CD4-positive, alpha-beta T cell treated with Interleukin-10 for 1 hour (primary cell): ENCODE measurements around the gene PPP3CA.

ENCODE experiments used
- DNase-seq: peaks from one replicate; pipeline ENCODE4 v3.0.0-alpha.2; 2020

PPP3CA gene

DNA sequence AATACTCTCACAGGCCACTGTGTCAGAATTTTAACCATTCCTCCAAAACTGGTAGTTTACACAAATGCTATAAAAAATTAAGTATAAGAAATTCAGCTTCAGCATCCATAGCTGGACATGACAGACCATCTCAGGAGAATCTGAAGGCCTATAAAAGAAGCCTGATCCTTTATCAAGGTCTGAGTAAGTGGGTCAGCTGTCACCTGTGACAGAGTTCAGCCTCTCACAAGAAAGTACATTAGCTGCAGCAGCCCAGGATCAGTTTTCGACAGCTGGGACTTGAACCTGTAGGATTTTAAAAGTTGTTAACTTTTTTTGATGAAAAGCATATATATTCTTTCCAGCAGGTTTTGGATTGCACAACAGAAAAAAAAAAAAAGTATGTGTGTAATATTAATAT lies 60.7 kb downstream of the PPP3CA start:
- no peak for DNase-seq

DNA sequence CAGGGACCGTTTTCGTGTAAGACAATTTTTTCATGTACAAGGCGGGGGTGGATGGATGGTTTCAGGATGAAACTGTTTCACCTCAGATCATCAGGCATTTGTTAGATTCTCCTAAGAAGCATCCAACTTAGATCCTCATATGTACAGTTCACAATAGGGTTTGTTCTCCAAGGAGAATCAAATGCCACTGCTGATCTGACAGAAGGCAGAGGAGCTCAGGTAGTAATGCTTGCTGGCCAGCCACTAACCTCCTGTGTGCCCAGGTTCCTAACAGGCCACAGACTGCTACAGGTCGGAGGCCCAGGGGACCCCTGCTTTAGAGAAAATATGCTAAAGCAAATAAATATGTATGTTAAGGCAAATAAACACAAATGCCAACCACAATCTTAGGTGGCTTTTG lies 61.3 kb downstream of the PPP3CA start:
- DNase-seq, result no peak

DNA sequence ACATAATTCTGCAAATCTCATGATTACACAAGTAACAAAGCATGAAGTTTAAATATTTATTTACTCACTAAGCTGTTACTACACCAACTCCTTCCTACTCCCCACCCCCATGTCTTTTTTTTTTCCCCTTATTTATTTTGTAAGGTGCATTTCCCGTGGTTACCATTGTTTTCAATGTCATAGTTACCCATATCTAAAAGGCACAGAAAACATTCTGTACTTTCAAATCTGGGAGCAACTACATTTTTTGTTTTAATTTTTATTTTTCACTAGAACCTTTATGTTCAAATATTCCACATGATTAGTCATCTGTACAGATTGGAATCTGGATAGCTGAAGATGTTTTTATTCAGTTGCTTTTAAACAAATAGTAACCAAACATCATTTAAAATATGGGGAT lies 62.8 kb downstream of the PPP3CA start:
- peak; percentile 24 for DNase-seq

DNA sequence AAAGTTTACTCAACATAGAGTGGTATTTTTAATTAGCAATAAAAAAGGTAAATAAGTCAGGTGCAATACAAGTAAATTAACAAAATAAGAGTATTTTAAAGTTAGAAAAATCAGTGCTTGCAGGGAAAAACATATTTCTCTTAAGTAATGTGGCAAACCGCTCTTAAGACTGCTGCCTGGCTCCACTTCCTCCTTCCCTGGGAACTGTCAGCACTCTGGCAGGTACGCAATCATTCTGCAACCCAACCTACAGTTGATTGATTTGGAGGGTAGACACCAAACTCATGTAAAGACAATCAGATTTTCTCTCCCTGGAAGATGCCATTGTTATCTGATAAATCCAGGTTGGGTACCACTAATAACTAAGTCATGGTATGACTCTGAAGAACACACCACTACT lies 63.9 kb downstream of the PPP3CA start:
- DNase-seq, result no peak

DNA sequence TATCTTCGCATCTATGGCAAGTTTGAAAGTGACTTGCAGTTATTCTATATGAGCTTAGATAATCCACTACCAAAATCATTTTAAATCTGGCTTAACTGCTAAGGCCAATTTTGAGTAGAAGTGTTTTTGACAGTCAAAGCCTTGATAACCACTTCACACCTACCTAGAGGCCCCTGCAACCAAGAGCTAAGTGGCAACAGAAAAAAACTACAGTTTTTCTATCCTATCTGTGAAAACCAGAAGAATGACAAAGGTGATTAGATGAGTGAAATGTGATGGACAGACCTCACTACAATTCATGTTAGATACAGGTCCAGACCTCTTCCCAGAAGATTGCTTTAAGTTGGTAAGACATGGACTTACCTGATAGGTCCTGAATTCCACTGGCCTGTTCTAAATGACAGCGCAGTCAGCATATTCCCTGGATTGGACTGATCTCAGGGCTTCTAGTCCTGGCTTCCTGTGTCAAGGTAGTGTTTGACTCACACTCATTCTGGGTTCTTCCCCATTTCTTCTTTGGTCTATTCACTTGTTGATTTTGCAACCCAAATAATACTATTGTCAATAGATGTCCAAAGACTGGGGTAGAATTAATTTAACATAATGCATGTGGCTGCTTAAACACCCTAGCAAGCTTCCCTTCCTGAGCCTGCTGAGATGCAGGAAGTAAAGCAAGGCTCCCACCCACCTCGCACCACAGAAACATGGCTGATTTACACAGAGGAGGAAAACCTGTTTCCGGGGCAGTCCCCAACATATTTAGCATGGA lies 65.1 kb downstream of the PPP3CA start:
- peak; percentile 24 for DNase-seq

DNA sequence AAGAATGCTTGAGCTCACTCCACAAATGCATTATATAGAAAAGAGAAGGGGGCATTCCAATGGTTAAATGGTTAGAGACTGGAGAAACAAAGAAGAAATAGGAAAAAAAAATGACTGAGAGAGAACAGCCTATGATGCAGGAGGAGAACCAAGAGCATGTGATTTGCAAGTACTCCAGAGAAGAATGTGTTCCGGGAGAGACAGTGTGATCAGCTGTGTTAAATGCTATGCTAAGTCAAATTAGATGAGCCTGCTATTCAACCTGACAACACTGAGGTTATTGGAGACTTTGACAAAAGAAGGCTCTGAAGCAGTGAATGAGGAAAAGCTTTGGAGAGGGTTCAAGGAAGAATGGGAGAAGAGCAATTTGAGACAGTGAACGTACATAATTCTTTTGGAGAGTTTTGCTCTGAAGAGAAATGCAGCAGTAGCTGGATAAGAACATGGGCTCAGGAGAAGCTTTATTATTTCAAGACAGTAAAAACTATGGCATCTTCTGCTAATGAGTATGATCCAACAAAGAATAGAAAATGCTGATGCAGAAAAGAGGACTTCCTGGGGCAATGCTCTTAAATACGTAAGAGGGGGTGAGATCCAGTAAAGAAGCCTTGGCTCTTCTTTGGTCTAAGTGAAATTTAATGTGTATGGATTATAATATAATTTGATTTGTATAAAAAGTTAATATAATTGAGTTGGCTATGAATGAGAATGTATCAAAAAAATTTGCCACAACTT lies 66.3 kb downstream of the PPP3CA start:
- DNase-seq, result no peak

DNA sequence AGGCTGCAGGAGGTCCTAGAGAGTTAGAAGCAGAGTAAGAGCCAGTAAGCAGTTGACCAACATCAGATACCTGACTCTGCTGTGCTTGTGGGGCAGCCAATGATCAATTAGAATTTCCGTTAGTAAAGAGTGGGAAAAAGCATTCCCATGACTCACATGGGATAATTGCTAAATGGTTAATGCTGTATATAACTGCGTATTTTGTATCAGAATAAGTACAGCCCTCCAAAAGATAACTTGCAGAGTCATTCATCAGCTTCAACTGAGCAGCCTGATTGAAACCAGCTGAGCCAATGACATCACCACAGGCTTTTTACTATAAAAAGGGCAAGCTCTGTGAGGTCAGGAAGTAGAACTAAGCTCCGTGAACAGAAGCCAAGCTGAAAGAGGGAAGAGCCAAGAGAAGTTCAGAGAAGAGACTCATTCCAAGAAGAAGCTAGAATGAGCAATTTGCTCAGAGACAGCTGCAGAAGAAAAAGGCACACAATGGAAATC lies 67.9 kb downstream of the PPP3CA start:
- no peak for DNase-seq

DNA sequence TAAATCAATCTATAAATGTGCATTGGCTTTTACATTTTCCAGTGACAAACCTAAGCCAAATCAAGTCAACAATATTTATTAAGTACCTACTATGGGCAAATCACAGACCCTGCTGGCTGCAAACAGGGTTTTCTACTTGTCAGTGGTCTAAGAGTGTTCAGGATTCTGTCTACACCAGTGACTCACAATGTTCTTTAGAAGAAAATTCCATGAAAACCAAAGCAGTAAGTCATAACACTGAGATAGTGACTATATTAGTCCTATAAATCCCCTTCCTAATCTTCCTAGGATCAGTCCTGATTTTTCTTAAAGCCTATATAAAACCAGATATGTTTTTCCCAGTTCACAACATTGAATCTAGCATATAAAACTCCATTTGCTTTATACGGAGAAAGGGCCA lies 69.7 kb downstream of the PPP3CA start:
- no peak for DNase-seq

DNA sequence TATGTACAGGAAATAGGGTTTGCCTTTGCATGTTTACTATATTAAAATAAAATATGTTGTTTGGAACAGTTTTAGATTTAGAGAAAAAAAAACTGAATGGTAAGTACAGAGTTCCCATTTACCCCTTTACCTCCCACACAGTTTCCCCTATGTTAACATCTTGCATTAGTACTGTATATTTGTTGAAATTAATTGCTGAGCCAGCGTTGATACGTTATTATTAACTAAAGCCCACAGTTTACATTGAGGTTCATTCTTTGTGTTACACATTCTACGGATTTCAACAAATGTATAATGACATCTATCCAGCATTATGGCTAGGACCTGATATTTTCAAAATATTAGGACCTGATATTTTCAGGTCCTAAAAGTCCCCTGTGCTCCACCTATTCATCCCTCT lies 70.7 kb downstream of the PPP3CA start:
- no peak for DNase-seq

DNA sequence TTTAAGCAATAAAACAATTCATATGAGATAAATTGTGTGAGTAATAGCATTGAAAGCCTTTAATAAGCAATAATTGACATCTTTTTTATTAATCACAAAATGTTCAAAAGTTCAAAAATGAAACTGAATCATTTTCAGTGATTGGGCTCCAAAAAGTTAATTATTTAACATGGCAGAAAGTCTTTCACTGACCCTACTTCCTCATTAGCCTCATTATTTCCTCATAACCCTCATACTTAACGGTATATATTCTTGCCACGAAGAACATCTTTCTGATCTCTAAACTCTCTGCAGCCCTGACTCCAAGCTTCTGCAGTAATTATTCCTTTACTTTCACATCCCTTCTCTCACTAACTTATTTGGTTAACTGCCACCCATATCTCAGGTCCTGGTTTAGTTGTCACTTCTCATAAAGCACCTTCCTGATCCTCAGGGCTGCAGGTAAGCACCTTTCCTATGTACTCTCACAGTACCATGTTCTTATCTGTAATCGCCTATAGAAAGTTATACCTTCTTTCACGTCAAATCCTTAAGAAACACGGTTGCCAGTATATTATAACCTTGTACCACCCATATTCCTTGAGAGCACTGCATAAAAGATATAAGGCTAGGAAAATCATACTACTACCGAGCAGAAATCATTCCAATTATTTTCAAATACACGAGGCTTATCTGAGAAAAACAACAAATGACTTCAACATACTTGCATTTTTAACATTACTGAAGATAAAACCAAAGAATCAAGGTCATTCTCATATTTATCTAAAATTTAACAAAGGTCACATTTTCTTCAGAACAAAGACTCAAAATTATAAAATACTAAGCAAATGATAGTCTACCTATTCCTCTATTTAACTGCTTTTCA lies 72.2 kb downstream of the PPP3CA start:
- DNase-seq, result no peak

DNA sequence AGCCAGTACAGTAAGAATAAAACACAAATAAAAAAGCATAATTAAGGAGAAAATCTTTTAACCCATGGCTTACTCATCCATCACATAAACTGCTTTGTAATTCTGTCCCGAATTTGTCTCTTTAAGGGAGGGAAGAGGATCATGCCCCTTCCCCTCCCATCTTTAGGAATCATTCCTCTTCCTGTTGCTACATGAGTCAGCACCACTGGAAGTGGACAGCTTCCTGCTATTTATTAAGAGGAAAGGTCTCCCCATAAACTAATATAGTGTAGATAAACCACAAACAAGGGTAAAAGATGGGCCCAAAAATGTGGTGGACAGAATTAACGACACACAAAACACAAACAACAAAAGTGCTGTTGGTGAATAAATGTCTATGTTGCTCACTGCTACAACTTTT lies 75.8 kb downstream of the PPP3CA start:
- DNase-seq, result no peak

DNA sequence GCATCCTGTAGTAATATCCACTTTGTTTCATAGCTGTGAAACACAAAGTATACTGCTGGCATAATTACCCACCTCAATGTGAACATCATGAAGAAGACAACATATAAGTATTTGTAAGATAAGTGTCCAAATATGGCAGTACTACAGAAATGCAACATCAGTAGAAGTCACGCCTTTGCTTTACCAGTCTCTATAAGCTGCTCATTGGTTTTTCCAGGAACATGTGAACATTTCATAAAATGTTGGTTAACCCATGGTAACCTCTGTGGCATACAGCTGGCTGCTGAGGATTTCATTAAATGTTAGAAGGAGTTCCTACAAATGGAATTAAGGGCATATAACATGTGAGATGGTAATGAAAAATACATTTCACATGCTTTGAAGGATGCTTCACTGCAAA lies 77.6 kb downstream of the PPP3CA start:
- DNase-seq, result no peak

DNA sequence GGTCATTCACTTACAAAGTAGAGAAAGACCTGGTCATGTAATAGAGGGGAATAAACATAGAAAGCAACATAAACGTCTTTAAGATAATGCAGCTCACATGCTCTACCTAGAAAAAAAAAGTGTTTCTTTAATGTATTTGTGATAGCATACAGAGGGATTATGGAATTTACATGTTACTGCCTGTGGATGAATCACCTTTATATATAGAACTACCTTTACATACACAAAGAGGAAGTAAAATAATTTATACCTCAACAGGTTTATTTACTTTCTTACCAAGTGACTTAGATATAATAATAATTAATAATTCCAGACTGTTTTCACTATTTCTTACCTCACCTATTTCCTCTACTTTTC lies 81.5 kb downstream of the PPP3CA start:
- no peak for DNase-seq

DNA sequence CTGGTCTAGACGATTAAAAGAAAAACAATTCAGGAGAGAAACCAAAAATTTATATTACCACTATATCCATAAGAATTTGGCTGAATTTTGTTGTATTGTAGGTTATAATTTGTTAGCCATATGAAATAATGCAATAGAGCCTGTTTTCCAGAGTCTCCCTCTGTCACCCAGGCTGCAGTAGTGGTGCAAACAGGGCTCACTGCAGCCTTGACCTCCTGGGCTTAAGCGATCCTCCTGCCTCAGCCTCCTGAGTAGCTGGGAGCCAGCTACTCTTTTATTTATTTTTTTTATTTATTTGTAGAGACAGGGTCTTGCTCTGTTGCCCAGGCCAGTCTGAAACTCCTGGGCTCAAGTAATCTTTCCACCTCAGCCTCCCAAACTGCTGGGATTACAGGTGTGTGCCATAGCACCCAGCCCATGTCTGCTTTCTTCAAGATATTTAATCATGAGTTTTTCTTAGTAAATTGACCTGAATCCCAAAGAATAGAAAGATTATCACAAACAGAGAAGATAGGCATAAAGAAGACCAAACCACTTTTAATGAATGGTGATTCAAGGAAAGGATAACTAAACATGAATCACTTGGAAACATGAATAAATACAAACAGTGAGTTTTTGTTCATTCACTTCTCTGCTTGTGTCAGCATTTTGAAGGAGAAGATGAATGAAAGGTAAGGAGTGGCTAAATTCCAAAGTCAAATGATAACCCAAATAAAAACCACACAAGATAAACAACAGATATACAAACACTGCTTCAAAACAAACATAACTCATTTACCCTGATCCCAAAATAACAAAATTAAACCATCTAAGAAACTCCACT lies 82.1 kb downstream of the PPP3CA start:
- no peak for DNase-seq

DNA sequence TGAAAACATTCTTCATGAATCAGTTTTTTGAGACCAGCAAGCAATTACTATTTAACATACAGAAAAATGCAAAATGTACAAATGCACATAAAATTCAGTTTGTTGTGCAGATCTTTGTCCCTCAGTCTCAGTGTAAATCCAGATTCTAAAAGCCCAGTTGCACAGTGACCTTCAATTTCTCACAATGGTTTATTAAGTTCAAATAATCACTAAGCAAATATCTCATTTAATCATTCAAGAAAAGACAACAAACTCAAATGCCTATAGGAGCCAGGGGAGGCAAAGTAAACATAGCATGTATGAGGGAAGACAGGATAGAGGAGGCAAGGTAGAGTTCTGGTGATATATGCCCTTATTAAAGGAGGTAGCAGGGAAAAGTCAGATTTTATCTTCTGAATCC lies 82.8 kb downstream of the PPP3CA start:
- DNase-seq, result no peak

DNA sequence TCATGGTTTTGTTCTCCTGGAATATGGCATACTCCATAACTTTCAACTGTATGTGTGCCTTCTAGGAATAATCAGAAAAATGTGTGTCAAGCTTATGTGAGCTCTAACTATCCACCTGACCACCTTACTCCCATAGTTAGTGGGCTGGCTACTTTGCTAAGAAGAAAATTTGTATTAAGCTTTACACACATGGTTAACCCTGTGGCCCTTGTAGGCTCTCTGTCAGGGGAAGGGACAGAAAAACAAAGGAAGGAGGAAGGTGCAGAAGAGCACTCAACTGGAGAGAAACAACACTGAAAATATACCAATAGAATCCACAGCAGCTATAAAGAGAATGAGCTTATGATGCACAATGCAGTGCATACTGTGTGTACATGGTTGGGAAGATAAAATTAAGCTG lies 84.6 kb downstream of the PPP3CA start:
- DNase-seq, result no peak

DNA sequence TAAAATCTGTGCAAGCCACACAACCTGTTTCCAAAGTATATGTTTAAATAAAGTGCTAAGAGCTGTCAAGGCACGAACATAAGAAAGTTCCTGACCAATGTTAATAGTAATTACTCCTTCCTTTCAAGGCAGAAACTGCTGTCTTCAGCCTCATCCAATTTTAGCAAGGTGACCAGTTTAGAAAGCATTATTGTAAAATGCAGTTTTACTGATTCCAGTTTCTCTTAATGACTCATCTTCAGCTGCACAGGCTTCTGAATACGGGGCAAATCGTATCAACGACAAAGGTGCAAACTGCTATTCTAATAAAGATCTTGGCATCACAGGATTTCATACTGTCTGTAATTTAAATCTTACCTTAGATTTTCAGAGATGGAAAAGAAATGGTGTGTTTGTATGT lies 87.5 kb downstream of the PPP3CA start:
- DNase-seq, result no peak

DNA sequence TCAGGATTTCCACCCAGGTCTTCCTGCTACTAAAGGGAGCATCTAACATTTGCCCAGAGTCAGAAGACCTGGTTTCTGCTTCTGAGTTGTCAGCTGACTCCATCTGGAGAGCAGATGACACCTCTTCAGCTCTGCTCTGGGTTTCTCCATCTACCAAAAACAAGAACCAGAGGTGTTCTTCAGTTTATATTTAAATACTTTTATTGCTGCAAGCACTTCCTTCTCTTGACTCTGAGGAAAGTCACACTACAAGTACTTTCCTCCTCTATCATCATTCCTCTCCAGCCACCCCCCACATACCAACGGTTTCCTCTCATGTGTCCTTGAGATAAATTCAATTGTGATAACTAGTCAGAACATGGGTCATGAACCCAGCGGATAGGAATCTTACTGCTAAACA lies 88.4 kb downstream of the PPP3CA start:
- no peak for DNase-seq

DNA sequence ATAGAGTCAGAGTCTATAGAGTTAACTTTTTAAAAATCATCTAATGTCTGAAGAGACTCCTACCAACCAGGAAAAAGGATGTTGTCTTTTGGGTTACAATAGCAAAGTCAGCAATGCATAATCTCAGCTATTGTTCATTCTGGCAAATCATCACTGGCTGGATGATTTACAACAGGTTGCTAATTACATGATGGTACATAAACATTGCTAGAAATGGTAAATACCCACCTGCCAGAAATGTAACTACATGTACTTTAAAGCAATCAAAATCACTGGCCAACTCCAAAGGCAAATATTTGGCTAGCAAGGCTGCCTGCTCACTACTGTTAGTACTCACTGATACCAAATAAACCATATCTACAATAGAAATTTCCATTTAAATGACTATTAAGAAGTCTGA lies 91.1 kb downstream of the PPP3CA start:
- DNase-seq, result no peak

DNA sequence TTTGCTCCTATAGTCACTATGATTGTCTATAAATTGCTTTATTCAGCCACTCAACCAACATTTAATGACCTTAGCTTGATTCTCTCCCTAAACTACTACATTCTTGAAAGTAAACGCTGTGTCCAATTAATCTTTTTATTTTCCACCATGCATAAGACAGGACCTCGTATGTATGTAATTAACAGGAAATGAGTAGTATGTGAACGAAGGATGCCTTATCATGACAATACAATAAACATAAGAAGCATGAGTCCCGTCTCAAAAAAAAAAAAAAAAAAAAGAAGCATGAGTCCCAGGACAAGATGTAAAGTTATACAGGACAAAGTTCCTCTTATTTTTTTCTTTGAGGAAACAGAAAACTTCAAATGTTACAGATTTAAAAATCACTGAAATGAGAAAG lies 92.5 kb downstream of the PPP3CA start:
- no peak for DNase-seq

DNA sequence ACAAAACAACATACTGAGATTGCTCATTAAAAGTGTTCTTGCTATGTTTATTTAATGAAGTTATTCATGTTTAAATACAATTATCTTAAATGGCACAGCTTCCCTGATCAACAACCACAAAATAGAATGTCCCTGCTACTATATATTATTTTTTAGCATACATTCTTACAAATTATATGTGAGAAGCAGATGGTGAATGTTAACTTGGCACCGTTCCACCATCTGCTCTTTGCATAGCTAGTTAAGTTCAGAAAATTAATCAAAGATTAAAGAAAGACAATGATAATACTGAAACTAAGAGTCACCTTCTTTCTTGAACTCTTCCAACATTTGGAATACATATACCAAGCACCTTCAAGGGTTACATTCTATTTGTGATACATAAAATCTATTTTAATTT lies 94.2 kb downstream of the PPP3CA start:
- no peak for DNase-seq

DNA sequence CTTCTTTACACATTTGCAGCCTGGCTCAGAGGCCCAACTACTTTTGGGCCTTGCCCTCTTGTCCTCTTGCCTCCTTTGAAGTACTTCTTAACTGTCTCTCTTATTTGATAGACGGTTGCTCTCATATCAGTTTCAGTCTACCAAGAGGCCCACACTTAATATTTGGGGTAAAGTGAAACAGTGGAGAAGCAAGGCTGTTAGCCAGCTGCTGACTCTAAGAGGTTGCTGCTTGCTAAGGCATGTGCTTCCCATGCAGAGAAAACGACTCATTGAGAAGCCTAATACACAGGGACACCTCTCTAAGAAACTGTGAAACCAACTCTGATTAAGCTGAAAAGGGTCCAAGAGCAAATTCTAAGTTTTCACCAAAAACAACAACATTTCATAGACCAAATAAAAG lies 94.6 kb downstream of the PPP3CA start:
- DNase-seq, result no peak

DNA sequence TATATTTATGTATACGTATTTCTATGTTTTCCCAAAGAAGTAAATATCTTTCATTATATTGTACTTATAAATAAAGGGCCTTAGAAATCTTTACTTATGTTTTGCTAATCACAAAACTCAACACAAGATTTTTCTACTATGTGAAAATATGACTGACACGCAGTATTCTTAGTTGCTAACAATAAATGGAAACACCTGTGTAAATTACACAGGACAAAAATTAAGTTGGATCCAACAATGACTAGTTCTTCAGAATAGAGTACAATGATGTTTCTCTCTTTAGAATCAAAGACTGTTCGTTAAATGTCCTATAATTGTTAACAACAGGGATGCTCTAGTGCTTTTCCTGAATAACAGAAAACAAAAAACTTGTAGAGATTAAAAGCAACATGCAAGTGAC lies 96.1 kb downstream of the PPP3CA start:
- DNase-seq, result no peak
